HG03575 (cell line): ENCODE measurements around the gene LTA.

Experiments used
- ATAC-seq: cut with Tn5 transposase; IDR thresholded peaks from one replicate; pipeline ENCODE4 v1.9.1; 2021; ENCODE audit not compliant: unreplicated experiment, insufficient number of reproducible peaks, low FRiP score; ENCODE audit errors: extremely low read depth

The LTA gene

DNA sequence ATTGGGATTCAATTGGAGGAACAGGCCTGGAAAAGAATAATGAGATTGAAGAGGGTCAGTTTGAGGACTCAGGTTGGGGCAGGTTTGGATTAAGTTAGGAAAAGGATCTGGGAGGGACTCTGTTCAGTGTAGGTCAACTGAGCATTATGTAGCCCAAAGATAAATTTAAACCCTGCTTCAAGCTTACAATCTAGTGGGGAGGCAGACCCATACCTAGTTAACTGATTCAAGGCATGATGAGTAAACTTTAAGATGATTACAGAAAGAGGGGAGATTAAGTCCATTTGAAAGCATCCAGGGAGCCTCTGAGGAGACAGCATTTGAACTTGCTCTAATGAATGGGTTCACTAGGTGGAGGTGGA lies 11.4 kb upstream of the LTA start:
- no peak for ATAC-seq

DNA sequence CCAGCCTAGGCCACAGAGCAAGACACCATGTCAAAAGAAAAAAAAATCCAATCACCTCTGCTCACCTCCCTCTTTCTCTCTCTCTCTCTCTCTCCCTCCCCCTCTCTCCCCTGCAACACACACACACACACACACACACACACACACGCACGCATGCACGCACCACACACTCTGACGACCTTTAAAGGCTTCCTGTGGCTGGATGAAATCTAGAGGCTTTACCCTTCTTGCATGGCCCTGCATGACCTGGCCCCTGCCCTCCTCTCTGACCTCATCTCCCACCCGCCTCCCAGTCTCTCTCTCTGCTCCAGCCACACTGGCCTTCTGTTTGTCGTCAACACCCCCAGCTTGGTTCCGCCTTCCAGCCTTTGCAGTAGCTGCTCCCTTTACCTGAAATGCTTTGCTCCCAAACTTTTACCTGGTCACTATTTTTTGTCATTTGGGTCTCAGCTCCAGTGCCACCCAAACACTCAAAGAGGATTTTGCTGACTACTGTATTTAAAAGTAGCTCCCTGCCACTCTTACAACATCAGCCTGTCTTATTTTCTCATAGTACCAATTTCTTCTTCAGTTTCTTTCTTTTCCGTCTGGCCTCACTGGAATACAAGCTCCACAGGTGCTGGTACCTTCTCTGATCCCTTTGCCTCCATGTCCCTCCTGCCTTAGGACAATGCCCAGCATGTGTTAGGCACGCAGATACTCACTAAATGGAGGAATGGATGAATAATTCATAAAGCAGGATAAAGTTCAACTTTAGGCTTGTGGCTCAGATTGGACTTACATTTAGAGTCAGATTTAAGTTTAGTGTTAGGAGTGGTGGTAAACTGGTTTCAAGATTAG lies 4.3 kb upstream of the LTA start:
- ATAC-seq: no peak

DNA sequence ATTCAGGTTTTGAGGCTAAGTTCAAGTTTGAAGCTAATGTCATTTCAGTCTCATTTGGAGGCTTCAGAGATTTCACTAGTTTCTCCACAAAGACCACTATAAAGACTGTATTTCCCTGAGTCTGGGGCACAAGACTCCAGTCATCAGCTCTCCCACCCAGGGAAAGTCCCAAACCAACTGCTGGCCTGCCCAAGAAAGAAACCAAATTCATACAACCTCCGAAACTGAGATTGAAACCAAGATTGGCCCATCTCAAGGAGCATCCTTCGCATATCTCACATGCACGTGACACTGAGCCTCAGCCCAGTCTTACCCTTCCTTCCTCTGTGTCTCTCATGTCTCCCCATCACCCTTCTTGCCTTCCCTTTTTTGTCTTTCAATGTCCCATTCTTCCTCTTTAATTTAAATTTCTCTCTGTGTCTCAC lies 3.5 kb upstream of the LTA start:
- ATAC-seq: peak; percentile 33

DNA sequence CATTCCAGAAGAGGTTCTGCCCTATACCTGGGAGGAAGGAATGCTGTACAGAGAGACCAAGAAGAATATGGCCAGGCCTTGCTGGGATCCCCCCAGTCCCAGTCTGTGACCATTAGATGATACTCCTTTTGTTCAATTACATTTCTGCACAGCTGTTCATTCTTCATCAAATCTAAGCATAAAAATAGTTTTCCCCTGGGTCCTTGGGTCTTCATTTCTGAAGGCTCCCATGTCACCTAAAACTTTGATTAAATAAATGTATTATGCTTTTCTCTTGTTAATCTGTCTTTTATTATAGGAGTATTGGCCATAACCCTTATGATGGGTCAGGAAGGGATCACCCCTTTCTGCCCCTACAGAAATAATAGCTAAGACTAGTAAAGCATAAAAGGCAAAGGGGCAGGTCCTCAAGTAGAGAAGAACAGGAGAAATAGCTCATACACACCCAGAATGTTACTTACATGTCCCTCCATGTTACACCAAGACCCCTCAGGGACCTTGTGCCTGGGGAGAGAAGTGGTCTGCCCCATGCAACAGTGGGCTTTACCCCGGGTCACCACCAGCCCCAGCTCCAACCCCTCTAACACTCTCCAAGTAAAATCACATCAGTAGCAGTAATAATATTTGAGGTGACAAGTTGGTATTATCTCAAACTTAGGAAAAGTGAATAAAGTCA lies 2.1 kb upstream of the LTA start:
- no peak for ATAC-seq

DNA sequence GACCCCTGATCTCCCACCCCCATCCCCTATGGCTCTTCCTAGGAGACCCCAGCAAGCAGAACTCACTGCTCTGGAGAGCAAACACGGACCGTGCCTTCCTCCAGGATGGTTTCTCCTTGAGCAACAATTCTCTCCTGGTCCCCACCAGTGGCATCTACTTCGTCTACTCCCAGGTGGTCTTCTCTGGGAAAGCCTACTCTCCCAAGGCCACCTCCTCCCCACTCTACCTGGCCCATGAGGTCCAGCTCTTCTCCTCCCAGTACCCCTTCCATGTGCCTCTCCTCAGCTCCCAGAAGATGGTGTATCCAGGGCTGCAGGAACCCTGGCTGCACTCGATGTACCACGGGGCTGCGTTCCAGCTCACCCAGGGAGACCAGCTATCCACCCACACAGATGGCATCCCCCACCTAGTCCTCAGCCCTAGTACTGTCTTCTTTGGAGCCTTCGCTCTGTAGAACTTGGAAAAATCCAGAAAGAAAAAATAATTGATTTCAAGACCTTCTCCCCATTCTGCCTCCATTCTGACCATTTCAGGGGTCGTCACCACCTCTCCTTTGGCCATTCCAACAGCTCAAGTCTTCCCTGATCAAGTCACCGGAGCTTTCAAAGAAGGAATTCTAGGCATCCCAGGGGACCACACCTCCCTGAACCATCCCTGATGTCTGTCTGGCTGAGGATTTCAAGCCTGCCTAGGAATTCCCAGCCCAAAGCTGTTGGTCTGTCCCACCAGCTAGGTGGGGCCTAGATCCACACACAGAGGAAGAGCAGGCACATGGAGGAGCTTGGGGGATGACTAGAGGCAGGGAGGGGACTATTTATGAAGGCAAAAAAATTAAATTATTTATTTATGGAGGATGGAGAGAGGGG lies 1.4 kb downstream of the LTA start:
- ATAC-seq: no peak

DNA sequence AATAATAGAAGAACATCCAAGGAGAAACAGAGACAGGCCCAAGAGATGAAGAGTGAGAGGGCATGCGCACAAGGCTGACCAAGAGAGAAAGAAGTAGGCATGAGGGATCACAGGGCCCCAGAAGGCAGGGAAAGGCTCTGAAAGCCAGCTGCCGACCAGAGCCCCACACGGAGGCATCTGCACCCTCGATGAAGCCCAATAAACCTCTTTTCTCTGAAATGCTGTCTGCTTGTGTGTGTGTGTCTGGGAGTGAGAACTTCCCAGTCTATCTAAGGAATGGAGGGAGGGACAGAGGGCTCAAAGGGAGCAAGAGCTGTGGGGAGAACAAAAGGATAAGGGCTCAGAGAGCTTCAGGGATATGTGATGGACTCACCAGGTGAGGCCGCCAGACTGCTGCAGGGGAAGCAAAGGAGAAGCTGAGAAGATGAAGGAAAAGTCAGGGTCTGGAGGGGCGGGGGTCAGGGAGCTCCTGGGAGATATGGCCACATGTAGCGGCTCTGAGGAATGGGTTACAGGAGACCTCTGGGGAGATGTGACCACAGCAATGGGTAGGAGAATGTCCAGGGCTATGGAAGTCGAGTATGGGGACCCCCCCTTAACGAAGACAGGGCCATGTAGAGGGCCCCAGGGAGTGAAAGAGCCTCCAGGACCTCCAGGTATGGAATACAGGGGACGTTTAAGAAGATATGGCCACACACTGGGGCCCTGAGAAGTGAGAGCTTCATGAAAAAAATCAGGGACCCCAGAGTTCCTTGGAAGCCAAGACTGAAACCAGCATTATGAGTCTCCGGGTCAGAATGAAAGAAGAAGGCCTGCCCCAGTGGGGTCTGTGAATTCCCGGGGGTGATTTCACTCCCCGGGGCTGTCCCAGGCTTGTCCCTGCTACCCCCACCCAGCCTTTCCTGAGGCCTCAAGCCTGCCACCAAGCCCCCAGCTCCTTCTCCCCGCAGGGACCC lies 2.3 kb downstream of the LTA start:
- ATAC-seq: no peak

DNA sequence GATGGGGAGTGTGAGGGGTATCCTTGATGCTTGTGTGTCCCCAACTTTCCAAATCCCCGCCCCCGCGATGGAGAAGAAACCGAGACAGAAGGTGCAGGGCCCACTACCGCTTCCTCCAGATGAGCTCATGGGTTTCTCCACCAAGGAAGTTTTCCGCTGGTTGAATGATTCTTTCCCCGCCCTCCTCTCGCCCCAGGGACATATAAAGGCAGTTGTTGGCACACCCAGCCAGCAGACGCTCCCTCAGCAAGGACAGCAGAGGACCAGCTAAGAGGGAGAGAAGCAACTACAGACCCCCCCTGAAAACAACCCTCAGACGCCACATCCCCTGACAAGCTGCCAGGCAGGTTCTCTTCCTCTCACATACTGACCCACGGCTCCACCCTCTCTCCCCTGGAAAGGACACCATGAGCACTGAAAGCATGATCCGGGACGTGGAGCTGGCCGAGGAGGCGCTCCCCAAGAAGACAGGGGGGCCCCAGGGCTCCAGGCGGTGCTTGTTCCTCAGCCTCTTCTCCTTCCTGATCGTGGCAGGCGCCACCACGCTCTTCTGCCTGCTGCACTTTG lies 3.3 kb downstream of the LTA start, which contains the start of gene TNF:
TNF (plus strand) TSS at position 231 of the 567 bp plus-strand sequence; CDS start at position 408, 177 bp downstream.
- no peak for ATAC-seq

DNA sequence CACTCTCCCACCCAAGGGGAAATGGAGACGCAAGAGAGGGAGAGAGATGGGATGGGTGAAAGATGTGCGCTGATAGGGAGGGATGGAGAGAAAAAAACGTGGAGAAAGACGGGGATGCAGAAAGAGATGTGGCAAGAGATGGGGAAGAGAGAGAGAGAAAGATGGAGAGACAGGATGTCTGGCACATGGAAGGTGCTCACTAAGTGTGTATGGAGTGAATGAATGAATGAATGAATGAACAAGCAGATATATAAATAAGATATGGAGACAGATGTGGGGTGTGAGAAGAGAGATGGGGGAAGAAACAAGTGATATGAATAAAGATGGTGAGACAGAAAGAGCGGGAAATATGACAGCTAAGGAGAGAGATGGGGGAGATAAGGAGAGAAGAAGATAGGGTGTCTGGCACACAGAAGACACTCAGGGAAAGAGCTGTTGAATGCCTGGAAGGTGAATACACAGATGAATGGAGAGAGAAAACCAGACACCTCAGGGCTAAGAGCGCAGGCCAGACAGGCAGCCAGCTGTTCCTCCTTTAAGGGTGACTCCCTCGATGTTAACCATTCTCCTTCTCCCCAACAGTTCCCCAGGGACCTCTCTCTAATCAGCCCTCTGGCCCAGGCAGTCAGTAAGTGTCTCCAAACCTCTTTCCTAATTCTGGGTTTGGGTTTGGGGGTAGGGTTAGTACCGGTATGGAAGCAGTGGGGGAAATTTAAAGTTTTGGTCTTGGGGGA lies 4.0 kb downstream of the LTA start:
- ATAC-seq: no peak

DNA sequence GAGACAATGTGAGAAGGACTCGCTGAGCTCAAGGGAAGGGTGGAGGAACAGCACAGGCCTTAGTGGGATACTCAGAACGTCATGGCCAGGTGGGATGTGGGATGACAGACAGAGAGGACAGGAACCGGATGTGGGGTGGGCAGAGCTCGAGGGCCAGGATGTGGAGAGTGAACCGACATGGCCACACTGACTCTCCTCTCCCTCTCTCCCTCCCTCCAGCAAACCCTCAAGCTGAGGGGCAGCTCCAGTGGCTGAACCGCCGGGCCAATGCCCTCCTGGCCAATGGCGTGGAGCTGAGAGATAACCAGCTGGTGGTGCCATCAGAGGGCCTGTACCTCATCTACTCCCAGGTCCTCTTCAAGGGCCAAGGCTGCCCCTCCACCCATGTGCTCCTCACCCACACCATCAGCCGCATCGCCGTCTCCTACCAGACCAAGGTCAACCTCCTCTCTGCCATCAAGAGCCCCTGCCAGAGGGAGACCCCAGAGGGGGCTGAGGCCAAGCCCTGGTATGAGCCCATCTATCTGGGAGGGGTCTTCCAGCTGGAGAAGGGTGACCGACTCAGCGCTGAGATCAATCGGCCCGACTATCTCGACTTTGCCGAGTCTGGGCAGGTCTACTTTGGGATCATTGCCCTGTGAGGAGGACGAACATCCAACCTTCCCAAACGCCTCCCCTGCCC lies 4.9 kb downstream of the LTA start:
- no peak for ATAC-seq

DNA sequence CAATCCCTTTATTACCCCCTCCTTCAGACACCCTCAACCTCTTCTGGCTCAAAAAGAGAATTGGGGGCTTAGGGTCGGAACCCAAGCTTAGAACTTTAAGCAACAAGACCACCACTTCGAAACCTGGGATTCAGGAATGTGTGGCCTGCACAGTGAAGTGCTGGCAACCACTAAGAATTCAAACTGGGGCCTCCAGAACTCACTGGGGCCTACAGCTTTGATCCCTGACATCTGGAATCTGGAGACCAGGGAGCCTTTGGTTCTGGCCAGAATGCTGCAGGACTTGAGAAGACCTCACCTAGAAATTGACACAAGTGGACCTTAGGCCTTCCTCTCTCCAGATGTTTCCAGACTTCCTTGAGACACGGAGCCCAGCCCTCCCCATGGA lies 5.5 kb downstream of the LTA start:
- ATAC-seq: no peak

DNA sequence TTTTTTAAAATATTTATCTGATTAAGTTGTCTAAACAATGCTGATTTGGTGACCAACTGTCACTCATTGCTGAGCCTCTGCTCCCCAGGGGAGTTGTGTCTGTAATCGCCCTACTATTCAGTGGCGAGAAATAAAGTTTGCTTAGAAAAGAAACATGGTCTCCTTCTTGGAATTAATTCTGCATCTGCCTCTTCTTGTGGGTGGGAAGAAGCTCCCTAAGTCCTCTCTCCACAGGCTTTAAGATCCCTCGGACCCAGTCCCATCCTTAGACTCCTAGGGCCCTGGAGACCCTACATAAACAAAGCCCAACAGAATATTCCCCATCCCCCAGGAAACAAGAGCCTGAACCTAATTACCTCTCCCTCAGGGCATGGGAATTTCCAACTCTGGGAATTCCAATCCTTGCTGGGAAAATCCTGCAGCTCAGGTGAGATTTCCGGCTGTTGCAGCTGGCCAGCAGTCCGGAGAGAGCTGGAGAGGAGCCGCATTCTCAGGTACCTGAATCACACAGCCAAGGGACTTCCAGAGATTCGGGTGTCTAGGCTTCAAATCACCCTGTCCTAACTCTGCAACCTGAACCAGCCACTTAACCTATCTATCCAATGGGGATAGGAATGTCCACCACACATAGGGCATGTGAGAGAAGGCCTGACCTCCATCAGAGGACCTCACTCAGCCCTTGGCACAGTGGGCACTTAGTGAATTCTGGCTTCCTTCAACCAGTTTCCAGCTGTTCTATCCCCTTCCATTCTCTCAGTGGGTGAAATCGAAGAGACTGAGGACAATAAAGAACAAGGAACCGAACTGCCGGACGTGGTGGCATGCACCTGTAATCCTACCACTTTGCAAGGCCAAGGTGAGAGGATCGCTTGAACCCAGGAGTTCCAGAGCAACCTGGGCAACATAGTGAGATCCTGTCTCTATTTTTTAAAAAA lies 6.4 kb downstream of the LTA start:
- no peak for ATAC-seq

DNA sequence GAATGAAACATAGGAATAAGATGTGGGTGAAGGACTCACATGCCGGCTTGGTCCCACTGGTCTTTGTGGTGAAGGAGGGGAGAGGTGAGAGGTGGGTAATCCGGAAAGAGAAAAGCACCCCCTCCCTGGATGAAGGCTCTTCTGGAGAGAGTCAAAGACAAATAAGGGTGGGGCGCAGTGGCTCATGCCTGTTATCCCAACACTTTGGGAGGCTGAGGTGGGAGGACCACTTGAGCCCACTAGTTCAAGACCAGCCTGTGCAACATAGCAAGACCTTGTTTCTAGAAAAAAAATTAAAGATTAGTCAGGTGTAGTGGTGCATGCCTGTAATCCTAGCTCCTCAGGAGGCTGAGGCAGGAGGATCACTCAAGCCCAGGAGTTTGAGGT lies 7.0 kb downstream of the LTA start:
- no peak for ATAC-seq

DNA sequence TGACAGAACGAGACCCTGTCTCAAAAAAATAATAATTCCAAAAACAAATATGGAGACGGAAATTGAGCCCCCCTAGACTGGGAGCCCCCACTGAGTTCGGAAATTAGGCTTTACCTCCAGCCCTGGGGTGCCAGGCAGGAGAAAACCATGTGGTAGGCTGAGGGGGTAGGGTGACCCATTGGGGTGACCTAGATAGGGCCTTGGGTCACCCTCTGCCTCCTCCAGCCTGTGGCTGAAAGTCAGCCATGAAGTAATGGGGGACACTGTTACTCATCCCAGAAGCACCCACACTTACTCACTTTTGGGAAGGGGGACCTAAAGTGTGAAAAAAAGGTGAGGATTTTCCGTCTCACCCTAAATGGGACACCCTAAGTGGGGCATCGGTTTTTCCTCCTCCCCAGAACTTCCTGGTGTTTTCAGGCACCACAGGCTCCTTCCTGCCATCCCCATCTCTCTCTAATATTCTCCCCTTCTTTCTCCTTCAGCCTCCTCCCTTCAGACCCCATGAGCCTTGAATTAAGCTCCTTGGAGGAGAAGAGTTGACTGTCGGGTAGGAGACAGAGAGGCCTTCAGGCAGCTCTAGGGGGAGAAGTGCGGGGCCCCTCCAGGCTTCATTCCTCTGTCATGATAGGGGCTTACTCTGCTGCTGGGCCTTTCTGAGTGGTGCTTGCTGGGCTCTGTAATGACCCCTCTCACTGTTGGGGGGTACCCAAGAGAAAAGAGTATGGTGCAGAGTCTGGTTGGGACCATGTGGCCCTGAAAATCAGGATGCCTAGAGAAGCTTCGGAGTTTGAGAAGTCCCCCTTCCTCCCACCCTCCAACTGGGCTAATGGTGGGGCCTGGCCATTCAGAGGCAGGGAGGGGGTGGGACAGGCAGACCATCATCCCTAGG lies 7.7 kb downstream of the LTA start:
- no peak for ATAC-seq

DNA sequence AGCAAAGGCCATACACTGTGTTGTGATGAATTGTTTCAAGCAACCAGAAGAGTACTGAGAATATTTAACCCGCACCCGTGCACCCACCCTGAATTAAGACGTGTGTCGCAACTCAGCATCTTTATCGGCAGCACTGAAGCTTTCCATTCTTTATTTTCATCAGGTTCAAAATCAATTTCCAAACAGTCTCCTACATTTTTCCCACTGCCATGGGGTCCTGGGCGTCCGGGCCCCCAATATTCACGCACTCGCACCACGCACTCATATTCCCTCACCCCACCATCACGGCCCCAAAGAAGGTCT lies 8.3 kb downstream of the LTA start:
- ATAC-seq: no peak

DNA sequence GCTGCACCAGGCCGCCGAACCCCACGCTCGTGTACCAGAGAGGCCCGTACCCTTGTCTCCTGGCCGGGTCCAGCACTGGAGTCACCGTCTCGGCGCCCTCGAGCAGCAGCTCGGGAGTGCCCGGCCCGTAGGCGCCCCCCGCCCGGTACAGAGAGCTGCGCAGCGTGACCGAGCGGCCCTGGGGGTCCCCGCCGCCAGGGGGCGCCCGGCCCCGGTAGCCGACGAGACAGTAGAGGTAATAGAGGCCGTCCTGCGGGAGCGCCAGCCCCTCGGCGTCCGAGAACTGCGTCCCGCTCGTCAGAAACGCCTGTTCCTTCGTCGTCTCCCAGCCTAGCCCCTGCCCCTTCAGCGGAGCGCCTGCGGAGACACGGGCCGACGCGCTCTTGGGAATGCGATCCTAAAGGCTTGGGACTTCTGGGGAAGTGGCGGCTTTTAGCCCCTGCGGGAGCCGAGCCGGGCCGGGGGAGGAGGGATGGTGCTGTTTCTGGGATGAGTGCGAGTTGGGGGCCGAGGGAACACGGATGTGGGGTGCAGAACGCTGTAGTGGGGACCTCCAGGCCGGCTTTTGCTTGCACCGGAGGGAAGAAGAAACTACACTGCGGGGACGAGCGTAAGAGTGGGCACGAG lies 8.8 kb downstream of the LTA start:
- peak; percentile 38 for ATAC-seq
